ENCODE results near the gene PIGU. TPM values are rescaled to one million over a fixed set of nuclear protein-coding genes. Genes with fewer than 3 reads are reported as not detected.
A peak's percentile ranks its signal among the peaks of the same experiment; 100 is the strongest.

PIGU gene
- total and polyA plus RNA-seq, 7 experiments from 2014 or later: 8.6 to 34.5 (median 16.7) TPM

DNA sequence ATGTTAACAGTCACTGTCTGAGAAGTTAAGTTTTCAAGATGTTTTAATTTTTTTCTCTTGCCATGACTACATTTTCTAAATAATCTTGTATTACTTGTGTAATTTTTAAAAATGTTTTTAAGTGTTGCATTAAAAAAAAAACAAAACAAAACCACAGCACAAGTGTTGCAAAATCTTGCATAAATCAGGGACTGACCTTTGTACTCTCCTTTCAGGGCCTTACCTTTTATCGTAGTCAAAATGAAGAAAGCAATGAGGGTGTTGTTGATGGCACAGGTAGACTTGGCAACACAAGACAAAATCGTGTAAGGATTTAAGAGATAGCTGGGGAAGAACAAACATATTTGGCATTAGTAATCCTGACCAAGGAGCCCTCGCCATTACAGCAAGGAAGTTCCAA is 42.5 kb downstream of the PIGU start:
- no peaks in the 10 kb centered on the region for H3K9me3 Mint-ChIP-seq
- DNase-seq (no peak), ATAC-seq (no peak)
- Histone ChIP-seq H3K27ac (ENCODE audit: low read depth, low read length) (no peak overlapping the region), H3K27me3 (ENCODE audit: control insufficient read depth in 2 of 2, insufficient read depth in 2 of 2, low read length in 2 of 2) (no peaks in the 10 kb centered on the region), H3K4me1 (ENCODE audit: control insufficient read depth in 2 of 2, insufficient read depth in 2 of 2, low read length in 2 of 2) (no peaks in the 10 kb centered on the region), H3K36me3 (ENCODE audit: control insufficient read depth in 2 of 3, insufficient read depth in 3 of 3, low read length in 3 of 3) (peaks cover 0 to 53% (median 0%) of the 10 kb centered on the region in 3 experiments), H3K9me3 (ENCODE audit: control insufficient read depth in 2 of 3, low read length in 3 of 3) (no peaks in the 10 kb centered on the region), H3K4me3 (ENCODE audit: low read length) (no peak overlapping the region)
- H3K27ac Mint-ChIP-seq: no peak overlapping the region
- peaks cover 5 to 67% (median 34%) of the 10 kb centered on the region in 5 donors for H3K36me3 Mint-ChIP-seq
- H3K4me1 Mint-ChIP-seq: peaks cover 0 to 6% (median 0%) of the 10 kb centered on the region in 7 donors
- H3K4me3 Mint-ChIP-seq: no peak overlapping the region
- no peaks in the 10 kb centered on the region for H3K27me3 Mint-ChIP-seq
- ChIA-PET CTCF (no interaction called here), POLR2A (no interaction called here)
- intact Hi-C loops (cut with micrococcal nuclease): no loop called here

DNA sequence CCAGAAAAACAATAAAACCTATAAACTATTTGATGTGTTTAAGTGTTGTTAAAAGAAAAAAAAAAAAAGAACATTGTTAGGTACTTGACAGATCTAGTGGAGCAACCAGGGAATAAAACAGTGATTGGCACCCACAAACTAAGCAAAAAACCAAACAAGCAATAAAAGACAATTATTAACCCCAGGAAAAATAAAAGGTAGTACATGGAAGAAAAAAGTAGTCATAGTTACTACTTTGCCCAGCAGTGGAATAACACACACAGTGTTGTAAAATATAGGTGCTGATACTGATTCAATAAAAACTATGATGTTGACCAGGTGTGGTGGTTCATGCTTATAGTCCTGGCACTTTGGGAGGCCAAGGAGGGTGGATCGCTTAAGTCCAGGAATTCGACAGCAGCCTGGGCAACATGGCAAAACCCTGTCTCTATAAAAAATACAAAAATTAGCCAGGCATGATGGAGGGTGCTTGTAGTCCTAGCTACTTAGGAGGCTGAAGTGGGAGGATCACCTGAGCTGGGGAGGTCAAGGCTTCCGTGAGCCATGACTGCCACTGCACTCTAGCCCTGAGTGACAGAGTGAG is 43.9 kb downstream of the PIGU start:
- Histone ChIP-seq H3K9me3 (ENCODE audit: control insufficient read depth in 2 of 3, low read length in 3 of 3) (no peaks in the 10 kb centered on the region), H3K4me1 (ENCODE audit: control insufficient read depth in 2 of 2, insufficient read depth in 2 of 2, low read length in 2 of 2) (no peaks in the 10 kb centered on the region), H3K36me3 (ENCODE audit: control insufficient read depth in 2 of 3, insufficient read depth in 3 of 3, low read length in 3 of 3) (peaks cover 0 to 46% (median 0%) of the 10 kb centered on the region in 3 experiments), H3K4me3 (ENCODE audit: low read length) (no peak overlapping the region), H3K27me3 (ENCODE audit: control insufficient read depth in 2 of 2, insufficient read depth in 2 of 2, low read length in 2 of 2) (no peaks in the 10 kb centered on the region), H3K27ac (ENCODE audit: low read depth, low read length) (no peak overlapping the region)
- ChIA-PET CTCF (no interaction called here), POLR2A (no interaction called here)
- Mint-ChIP-seq H3K4me3 (no peak overlapping the region), H3K27ac (peak overlapping the region in 1 of 9 donors; percentile 50), H3K36me3 (peaks cover 5 to 61% (median 28%) of the 10 kb centered on the region in 5 donors), H3K27me3 (no peaks in the 10 kb centered on the region), H3K4me1 (peaks cover 0 to 6% (median 0%) of the 10 kb centered on the region in 7 donors), H3K9me3 (no peaks in the 10 kb centered on the region)
- DNase-seq (no peak), ATAC-seq (no peak)
- intact Hi-C loops (cut with micrococcal nuclease): no loop called here

DNA sequence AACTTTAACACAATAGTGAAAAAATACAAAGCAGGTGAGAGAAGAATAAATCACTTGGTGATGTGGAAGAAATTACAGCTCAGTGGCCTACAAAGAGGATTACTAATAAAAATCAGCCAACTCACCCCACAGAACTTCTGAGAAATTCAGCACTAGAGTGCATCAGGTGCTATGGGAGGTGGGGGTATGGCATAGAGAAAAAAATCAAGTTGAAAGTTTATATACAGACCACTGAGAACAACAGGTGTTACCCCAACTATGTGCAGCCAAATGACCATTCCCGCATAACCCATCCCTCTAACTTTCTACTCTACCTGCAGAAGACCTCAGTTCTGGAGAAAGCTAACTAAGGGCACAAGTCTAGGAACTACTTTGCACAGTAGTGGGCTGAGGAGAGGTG is 47.0 kb downstream of the PIGU start:
- no peak for ATAC-seq
- Histone ChIP-seq H3K27me3 (ENCODE audit: control insufficient read depth in 2 of 2, insufficient read depth in 2 of 2, low read length in 2 of 2) (no peaks in the 10 kb centered on the region), H3K9me3 (ENCODE audit: control insufficient read depth in 2 of 3, low read length in 3 of 3) (no peaks in the 10 kb centered on the region), H3K36me3 (ENCODE audit: control insufficient read depth in 2 of 3, insufficient read depth in 3 of 3, low read length in 3 of 3) (peaks cover 0 to 21% (median 0%) of the 10 kb centered on the region in 3 experiments), H3K27ac (ENCODE audit: low read depth, low read length) (no peak overlapping the region), H3K4me3 (ENCODE audit: low read length) (no peak overlapping the region), H3K4me1 (ENCODE audit: control insufficient read depth in 2 of 2, insufficient read depth in 2 of 2, low read length in 2 of 2) (no peaks in the 10 kb centered on the region)
- Mint-ChIP-seq H3K27ac (peak overlapping the region in 1 of 9 donors; percentile 49), H3K9me3 (no peaks in the 10 kb centered on the region), H3K4me3 (peak overlapping the region in 1 of 10 donors; percentile 45), H3K4me1 (no peaks in the 10 kb centered on the region), H3K36me3 (peaks cover 5 to 48% (median 27%) of the 10 kb centered on the region in 5 donors), H3K27me3 (no peaks in the 10 kb centered on the region)
- ChIA-PET CTCF (interaction anchor here (0.7 kb wide), 1 partner anchor 75 kb away, joined by 3 read pairs; no protein-coding TSS in a partner anchor), POLR2A (no interaction called here)
- DNase-seq: no peak
- intact Hi-C loops (cut with micrococcal nuclease): no loop called here

DNA sequence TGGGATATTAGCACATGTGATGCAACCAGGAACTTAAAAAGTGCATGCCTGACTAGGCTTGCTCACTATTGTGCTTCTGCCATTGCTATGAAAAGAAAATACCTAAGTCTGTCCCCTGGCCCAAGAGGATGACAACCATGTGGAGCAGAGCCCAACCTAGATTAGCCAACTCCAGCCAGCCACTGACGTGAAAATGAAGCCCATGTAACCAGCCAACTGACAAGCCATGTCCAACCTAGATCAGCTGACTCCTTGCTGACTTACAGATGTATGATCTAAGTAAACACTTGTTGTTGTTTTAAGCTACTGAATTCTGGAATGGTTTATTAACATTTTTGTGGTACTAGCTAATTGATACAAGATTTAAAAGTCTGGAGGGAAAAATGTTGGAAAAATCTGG is 47.5 kb downstream of the PIGU start:
- H3K27ac Mint-ChIP-seq: peak overlapping the region in 1 of 9 donors; percentile 49
- no peak for ATAC-seq
- no peaks in the 10 kb centered on the region for H3K27me3 Mint-ChIP-seq
- Histone ChIP-seq H3K4me1 (ENCODE audit: control insufficient read depth in 2 of 2, insufficient read depth in 2 of 2, low read length in 2 of 2) (no peaks in the 10 kb centered on the region), H3K36me3 (ENCODE audit: control insufficient read depth in 2 of 3, insufficient read depth in 3 of 3, low read length in 3 of 3) (peaks cover 0 to 20% (median 0%) of the 10 kb centered on the region in 3 experiments), H3K9me3 (ENCODE audit: control insufficient read depth in 2 of 3, low read length in 3 of 3) (no peaks in the 10 kb centered on the region), H3K27me3 (ENCODE audit: control insufficient read depth in 2 of 2, insufficient read depth in 2 of 2, low read length in 2 of 2) (no peaks in the 10 kb centered on the region), H3K27ac (ENCODE audit: low read depth, low read length) (no peak overlapping the region), H3K4me3 (ENCODE audit: low read length) (no peak overlapping the region)
- intact Hi-C loops (cut with micrococcal nuclease): no loop called here
- POLR2A ChIA-PET: no interaction called here
- H3K4me3 Mint-ChIP-seq: no peak overlapping the region
- H3K9me3 Mint-ChIP-seq: no peaks in the 10 kb centered on the region
- CTCF ChIA-PET: interaction anchor here (0.7 kb wide), 1 partner anchor 74 kb away, joined by 3 read pairs; no protein-coding TSS in a partner anchor
- no peaks in the 10 kb centered on the region for H3K4me1 Mint-ChIP-seq
- DNase-seq: no peak
- peaks cover 5 to 48% (median 21%) of the 10 kb centered on the region in 5 donors for H3K36me3 Mint-ChIP-seq

DNA sequence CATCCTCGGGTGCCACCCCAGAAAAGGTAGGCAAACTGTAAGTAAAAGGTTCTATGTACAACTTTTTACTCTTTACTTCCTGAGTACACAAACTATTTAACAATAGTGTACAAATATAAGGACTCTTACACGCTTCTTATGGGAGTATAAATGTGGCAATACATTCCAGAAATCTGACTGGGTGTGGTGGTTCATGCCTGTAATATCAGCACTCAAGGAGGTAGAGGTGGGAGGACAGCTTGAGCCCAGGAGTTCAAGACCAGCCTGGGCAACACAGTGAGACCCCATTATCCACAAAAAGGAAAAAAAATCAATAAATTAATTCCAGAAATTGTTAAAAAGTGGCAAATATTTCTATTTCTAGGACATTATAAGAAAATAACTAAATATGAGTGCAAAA is 48.9 kb downstream of the PIGU start:
- Mint-ChIP-seq H3K36me3 (peaks cover under 1 to 53% (median 18%) of the 10 kb centered on the region in 5 donors), H3K4me3 (no peak overlapping the region)

DNA sequence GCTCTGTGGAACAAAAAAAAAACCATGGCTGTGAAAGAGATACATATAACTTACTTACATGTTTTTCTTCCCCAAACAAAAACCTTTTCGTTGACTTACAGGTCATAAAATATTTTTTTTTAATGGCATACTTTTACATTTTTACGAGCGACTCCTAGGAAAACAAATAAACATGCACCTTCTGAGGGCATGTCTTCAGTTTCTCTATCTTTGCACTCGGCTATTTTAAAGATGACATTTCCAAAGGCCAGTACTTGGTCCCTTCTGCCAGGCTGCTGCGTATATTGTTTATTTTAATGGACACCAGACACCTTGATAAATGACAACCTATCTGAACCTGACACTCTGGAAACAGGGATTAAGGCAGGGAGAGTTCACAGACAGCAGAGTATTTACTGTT is 49.4 kb downstream of the PIGU start:
- Histone ChIP-seq H3K36me3 (ENCODE audit: control insufficient read depth in 2 of 3, insufficient read depth in 3 of 3, low read length in 3 of 3) (peaks cover 0 to 35% (median 0%) of the 10 kb centered on the region in 3 experiments), H3K27me3 (ENCODE audit: control insufficient read depth in 2 of 2, insufficient read depth in 2 of 2, low read length in 2 of 2) (no peaks in the 10 kb centered on the region), H3K27ac (ENCODE audit: low read depth, low read length) (no peak overlapping the region), H3K4me3 (ENCODE audit: low read length) (no peak overlapping the region), H3K9me3 (ENCODE audit: control insufficient read depth in 2 of 3, low read length in 3 of 3) (no peaks in the 10 kb centered on the region), H3K4me1 (ENCODE audit: control insufficient read depth in 2 of 2, insufficient read depth in 2 of 2, low read length in 2 of 2) (no peaks in the 10 kb centered on the region)
- H3K27me3 Mint-ChIP-seq: no peaks in the 10 kb centered on the region
- no peak overlapping the region for H3K27ac Mint-ChIP-seq
- no peaks in the 10 kb centered on the region for H3K9me3 Mint-ChIP-seq
- H3K36me3 Mint-ChIP-seq: peaks cover 0 to 53% (median 16%) of the 10 kb centered on the region in 5 donors
- H3K4me1 Mint-ChIP-seq: peaks cover 0 to 8% (median 0%) of the 10 kb centered on the region in 7 donors
- no peak overlapping the region for H3K4me3 Mint-ChIP-seq
- DNase-seq (no peak), ATAC-seq (no peak)
- ChIA-PET POLR2A (no interaction called here), CTCF (no interaction called here)
- intact Hi-C loops (cut with micrococcal nuclease): no loop called here

More for the DNA sequence above, 48.9 kb downstream of the PIGU start:
- Histone ChIP-seq H3K36me3 (ENCODE audit: control insufficient read depth in 2 of 3, insufficient read depth in 3 of 3, low read length in 3 of 3) (peaks cover 0 to 33% (median 0%) of the 10 kb centered on the region in 3 experiments), H3K27me3 (ENCODE audit: control insufficient read depth in 2 of 2, insufficient read depth in 2 of 2, low read length in 2 of 2) (no peaks in the 10 kb centered on the region), H3K27ac (ENCODE audit: low read depth, low read length) (no peak overlapping the region), H3K9me3 (ENCODE audit: control insufficient read depth in 2 of 3, low read length in 3 of 3) (no peaks in the 10 kb centered on the region), H3K4me1 (ENCODE audit: control insufficient read depth in 2 of 2, insufficient read depth in 2 of 2, low read length in 2 of 2) (no peaks in the 10 kb centered on the region), H3K4me3 (ENCODE audit: low read length) (no peak overlapping the region)
- POLR2A ChIA-PET: interaction anchor here (0.5 kb wide), 1 partner anchor 113 kb away, joined by 3 read pairs; no protein-coding TSS in a partner anchor
- peak overlapping the region in 1 of 9 donors; percentile 10 for H3K27ac Mint-ChIP-seq
- CTCF ChIA-PET: no interaction called here
- no peak for DNase-seq
- H3K4me1 Mint-ChIP-seq: peaks cover 0 to 4% (median 0%) of the 10 kb centered on the region in 7 donors
- no peak for ATAC-seq
- no peaks in the 10 kb centered on the region for H3K9me3 Mint-ChIP-seq
- intact Hi-C loops (cut with micrococcal nuclease): no loop called here
- H3K27me3 Mint-ChIP-seq: no peaks in the 10 kb centered on the region

DNA sequence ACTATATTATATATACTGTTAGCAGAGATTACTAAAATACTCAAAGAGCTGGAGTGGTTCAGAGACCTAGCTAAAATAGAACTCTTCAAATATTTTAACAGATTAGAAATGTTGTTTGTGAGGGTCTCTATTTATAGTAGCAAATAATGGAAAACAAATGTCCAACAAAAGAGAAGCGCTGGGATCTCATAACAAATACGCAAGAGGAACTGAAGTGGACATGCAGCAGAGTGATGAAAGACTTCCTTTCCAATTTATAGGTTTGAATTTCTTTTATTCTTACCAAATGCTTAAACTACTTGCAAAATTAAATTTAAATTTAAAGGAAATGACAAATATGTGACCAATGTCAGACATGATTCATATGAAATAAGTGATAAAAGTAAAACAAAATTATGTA is 49.9 kb downstream of the PIGU start:
- H3K27me3 Mint-ChIP-seq: no peaks in the 10 kb centered on the region
- ChIA-PET POLR2A (no interaction called here), CTCF (no interaction called here)
- H3K4me1 Mint-ChIP-seq: peaks cover 0 to 9% (median 0%) of the 10 kb centered on the region in 7 donors
- peaks cover 0 to 54% (median 16%) of the 10 kb centered on the region in 5 donors for H3K36me3 Mint-ChIP-seq
- DNase-seq (no peak), ATAC-seq (no peak)
- Histone ChIP-seq H3K36me3 (ENCODE audit: control insufficient read depth in 2 of 3, insufficient read depth in 3 of 3, low read length in 3 of 3) (peaks cover 0 to 34% (median 0%) of the 10 kb centered on the region in 3 experiments), H3K27me3 (ENCODE audit: control insufficient read depth in 2 of 2, insufficient read depth in 2 of 2, low read length in 2 of 2) (no peaks in the 10 kb centered on the region), H3K9me3 (ENCODE audit: control insufficient read depth in 2 of 3, low read length in 3 of 3) (no peaks in the 10 kb centered on the region), H3K27ac (ENCODE audit: low read depth, low read length) (no peak overlapping the region), H3K4me1 (ENCODE audit: control insufficient read depth in 2 of 2, insufficient read depth in 2 of 2, low read length in 2 of 2) (no peaks in the 10 kb centered on the region), H3K4me3 (ENCODE audit: low read length) (no peak overlapping the region)
- no peak overlapping the region for H3K4me3 Mint-ChIP-seq
- H3K9me3 Mint-ChIP-seq: no peaks in the 10 kb centered on the region
- no peak overlapping the region for H3K27ac Mint-ChIP-seq
- intact Hi-C loops (cut with micrococcal nuclease): no loop called here
